HG03095 (cell line): Measurements from ENCODE around the gene SLC6A20.

Experiments
- ATAC-seq: cut with Tn5 transposase; IDR thresholded peaks from one replicate; pipeline ENCODE4 v1.9.1; 2021; ENCODE audit warnings: moderate library complexity; ENCODE audit not compliant: unreplicated experiment

Gene SLC6A20

GRCh38 chr3:45736707-45737106 lies 59.6 kb downstream of the SLC6A20 start:
- no peak for ATAC-seq

- no peak for ATAC-seq
Observed at GRCh38 chr3:45730409-45731154, 65.8 kb downstream of the SLC6A20 start.

- ATAC-seq: no peak
Observed at GRCh38 chr3:45729614-45730013, 66.7 kb downstream of the SLC6A20 start.

GRCh38 chr3:45724911-45725310 lies 71.4 kb downstream of the SLC6A20 start:
- no peak for ATAC-seq

GRCh38 chr3:45719655-45720487 lies 76.5 kb downstream of the SLC6A20 start:
- ATAC-seq: no peak

- ATAC-seq: no peak
Observed at GRCh38 chr3:45716790-45717336, 79.5 kb downstream of the SLC6A20 start.

GRCh38 chr3:45715945-45716344 lies 80.4 kb downstream of the SLC6A20 start:
- no peak for ATAC-seq

- no peak for ATAC-seq
Observed at GRCh38 chr3:45712434-45713110, 83.8 kb downstream of the SLC6A20 start.

- ATAC-seq: no peak
Observed at GRCh38 chr3:45711931-45712330, 84.4 kb downstream of the SLC6A20 start.

GRCh38 chr3:45705839-45706808 lies 90.2 kb downstream of the SLC6A20 start:
- ATAC-seq: no peak
